Cardiac fibroblast (primary cell): Measurements from ENCODE around the gene RPAIN.

Experiments
- DNase-seq, 2 donors: peaks; one replicate each; pipeline versions ENCODE4 v3.0.0 to v3.0.0-alpha.2; 2010; ENCODE audit warnings: low read depth in 2 of 2
- H3K4me3 ChIP-seq, 2 donors: replicated peaks in 1 of 2; 1 replicate in 1 of 2; 2 replicates in 1 of 2; pipeline ENCODE4 v1.5.1; 2011; ENCODE audit warnings: low read depth in 2 of 2, low read length in 2 of 2, mild to moderate bottlenecking in 2 of 2, moderate library complexity in 1 of 2
- TF ChIP-seq, protein P1 (sequence below): IDR thresholded peaks from one replicate; pipeline ENCODE4 v1.5.1; 2011; ENCODE audit warnings: low read depth, mild to moderate bottlenecking, low read length, inconsistent platforms

RPAIN gene

GRCh38 chr17:5437721-5438317, 17.8 kb downstream of the RPAIN start:
- peak overlapping the region; percentile 69 to 80 for H3K4me3 ChIP-seq
- TF ChIP-seq, protein P1, sequence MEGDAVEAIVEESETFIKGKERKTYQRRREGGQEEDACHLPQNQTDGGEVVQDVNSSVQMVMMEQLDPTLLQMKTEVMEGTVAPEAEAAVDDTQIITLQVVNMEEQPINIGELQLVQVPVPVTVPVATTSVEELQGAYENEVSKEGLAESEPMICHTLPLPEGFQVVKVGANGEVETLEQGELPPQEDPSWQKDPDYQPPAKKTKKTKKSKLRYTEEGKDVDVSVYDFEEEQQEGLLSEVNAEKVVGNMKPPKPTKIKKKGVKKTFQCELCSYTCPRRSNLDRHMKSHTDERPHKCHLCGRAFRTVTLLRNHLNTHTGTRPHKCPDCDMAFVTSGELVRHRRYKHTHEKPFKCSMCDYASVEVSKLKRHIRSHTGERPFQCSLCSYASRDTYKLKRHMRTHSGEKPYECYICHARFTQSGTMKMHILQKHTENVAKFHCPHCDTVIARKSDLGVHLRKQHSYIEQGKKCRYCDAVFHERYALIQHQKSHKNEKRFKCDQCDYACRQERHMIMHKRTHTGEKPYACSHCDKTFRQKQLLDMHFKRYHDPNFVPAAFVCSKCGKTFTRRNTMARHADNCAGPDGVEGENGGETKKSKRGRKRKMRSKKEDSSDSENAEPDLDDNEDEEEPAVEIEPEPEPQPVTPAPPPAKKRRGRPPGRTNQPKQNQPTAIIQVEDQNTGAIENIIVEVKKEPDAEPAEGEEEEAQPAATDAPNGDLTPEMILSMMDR: no peak
- DNase-seq: peak in 1 of 2 donors; percentile 35

- TF ChIP-seq, protein P1: peak; percentile 86
- peak; percentile 94 to 95 for DNase-seq
- peak within 1 kb of the TSS; percentile 69 to 80 for H3K4me3 ChIP-seq
These were observed 18.9 kb downstream of the RPAIN start, which contains the start of gene C1QBP for GRCh38 chr17:5438716-5439445. C1QBP (minus strand) TSS chr17:5439155; CDS start chr17:5439073, 82 bp downstream.

DNA sequence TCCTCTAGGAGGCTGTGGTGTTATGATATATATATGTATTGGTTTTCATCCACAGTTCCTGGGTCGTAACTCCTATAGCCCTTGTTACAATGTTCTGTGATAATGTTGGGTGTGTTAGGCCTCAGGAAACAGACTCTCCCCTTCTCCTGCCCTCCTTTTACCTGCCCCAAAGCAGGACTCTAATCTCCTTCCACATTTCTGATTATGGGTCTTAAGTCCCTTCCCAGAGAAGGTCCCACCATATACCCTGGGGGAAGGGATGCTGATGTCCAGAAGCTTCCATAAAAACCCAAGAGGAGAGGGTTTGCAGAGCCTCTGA, 19.4 kb downstream of the RPAIN start:
- DNase-seq: no peak
- H3K4me3 ChIP-seq: peak overlapping the region in 1 of 2 donors; percentile 16
- TF ChIP-seq, protein P1: no peak

- DNase-seq: no peak
- TF ChIP-seq, protein P1: no peak
- no peak overlapping the region for H3K4me3 ChIP-seq
These were observed 23.7 kb downstream of the RPAIN start for GRCh38 chr17:5443728-5444127.

GRCh38 chr17:5444209-5444608, 24.2 kb downstream of the RPAIN start:
- DNase-seq: no peak
- no peak overlapping the region for H3K4me3 ChIP-seq
- TF ChIP-seq, protein P1: no peak

- no peak overlapping the region for H3K4me3 ChIP-seq
- no peak for DNase-seq
- TF ChIP-seq, protein P1: no peak
These were observed 26.8 kb downstream of the RPAIN start for GRCh38 chr17:5446786-5447185.
